SK-N-SH (cell line): ENCODE results near the gene RHEBL1. TPM values are rescaled to one million over a fixed set of nuclear protein-coding genes. Genes with fewer than 3 reads are reported as not detected.

Experiments used
- CTCF ChIA-PET: fragments of 300-600, 350-600 bp; formaldehyde crosslinking; extraction: SDS; loops from one replicate; lab custom pipeline; 2021; lab: Yijun Ruan, JAX
- POLR2A ChIA-PET: fragments of 350-600 bp; sonication (Branson Sonifier 250); formaldehyde crosslinking; extraction: SDS; loops from one replicate; lab custom pipeline; 2020; ENCODE audit warnings: antibody characterized with exemption, inconsistent platforms; lab: Yijun Ruan, JAX
- DNase-seq: peaks from one replicate; pipeline ENCODE4 v3.0.0; 2012
- H2AFZ ChIP-seq: fragments of 200-600 bp; sonication (generic); 2 replicates; pipeline ENCODE4 v1.8.1; 2016; ENCODE audit warnings: antibody characterized with exemption, mild to moderate bottlenecking, low read depth
- H3F3A ChIP-seq: fragments of 200-600 bp; sonication (generic); replicated peaks from 2 replicates; pipeline ENCODE3; 2016; ENCODE audit warnings: antibody characterized with exemption, mild to moderate bottlenecking; ENCODE audit not compliant: insufficient read depth
- H3K27ac ChIP-seq, 2 experiments: fragments of 200-500 bp in 1 of 2; fragments of 200-600 bp in 1 of 2; sonication (Bioruptor generic) in 1 of 2; sonication (generic), shearing (Covaris generic) in 1 of 2; 2 replicates each; pipeline versions ENCODE4 v1.5.1 to v1.6.1; 2014 to 2016; ENCODE audit warnings: low read depth in 2 of 2, inconsistent platforms in 1 of 2, low read length in 1 of 2, mild to moderate bottlenecking in 1 of 2, mixed read lengths in 1 of 2
- H3K27me3 ChIP-seq: fragments of 200-600 bp; sonication (generic), shearing (Covaris generic); 2 replicates; pipeline ENCODE4 v1.6.1; 2016; ENCODE audit warnings: mixed run types; ENCODE audit not compliant: insufficient read depth
- H3K36me3 ChIP-seq, 2 experiments: fragments of 200-500 bp in 1 of 2; fragments of 200-600 bp in 1 of 2; sonication (Bioruptor generic) in 1 of 2; sonication (generic) in 1 of 2; replicated peaks in 1 of 2; 2 replicates each; pipeline versions ENCODE3 to v1.5.1; 2014 to 2016; ENCODE audit warnings: low read length in 1 of 2, mild to moderate bottlenecking in 1 of 2; ENCODE audit not compliant: insufficient read depth in 2 of 2, control insufficient read depth in 1 of 2
- H3K4me1 ChIP-seq, 2 experiments: fragments of 200-500 bp in 1 of 2; fragments of 200-600 bp in 1 of 2; sonication (Bioruptor generic) in 1 of 2; sonication (generic), shearing (Covaris generic) in 1 of 2; 2 replicates each; pipeline versions ENCODE4 v1.5.1 to v1.6.1; 2014 to 2016; ENCODE audit warnings: low read depth in 1 of 2, low read length in 1 of 2, mixed run types in 1 of 2; ENCODE audit not compliant: insufficient read depth in 2 of 2, control insufficient read depth in 1 of 2
- H3K4me2 ChIP-seq: fragments of 200-600 bp; sonication (generic), shearing (Covaris generic); 2 replicates; pipeline ENCODE4 v1.6.1; 2017; ENCODE audit warnings: mixed run types
- H3K4me3 ChIP-seq, 2 experiments: fragments of 200-500 bp in 1 of 2; fragments of 200-600 bp in 1 of 2; sonication (Bioruptor generic) in 1 of 2; sonication (generic), shearing (Covaris generic) in 1 of 2; 2 replicates each; pipeline versions ENCODE4 v1.5.1 to v1.8.1; 2014 to 2016; ENCODE audit warnings: low read depth in 2 of 2, inconsistent platforms in 1 of 2, low read length in 1 of 2, mild to moderate bottlenecking in 1 of 2, mixed read lengths in 1 of 2, moderate library complexity in 1 of 2
- H3K79me2 ChIP-seq: fragments of 200-600 bp; sonication (generic); 2 replicates; pipeline ENCODE4 v1.8.1; 2017; ENCODE audit warnings: mild to moderate bottlenecking; ENCODE audit not compliant: insufficient read depth
- H3K9ac ChIP-seq: fragments of 200-600 bp; sonication (generic); 2 replicates; pipeline ENCODE4 v1.6.1; 2017; ENCODE audit warnings: mixed run types
- H3K9me2 ChIP-seq: fragments of 200-600 bp; sonication (generic); 2 replicates; pipeline ENCODE4 v1.6.1; 2017; ENCODE audit warnings: mixed run types
- H3K9me3 ChIP-seq: fragments of 200-600 bp; sonication (generic); 2 replicates; pipeline ENCODE4 v1.6.1; 2017; ENCODE audit warnings: mixed run types, mild to moderate bottlenecking, moderate library complexity
- H4K20me1 ChIP-seq: fragments of 200-600 bp; sonication (generic); 2 replicates; pipeline ENCODE4 v1.6.1; 2017; ENCODE audit warnings: mild to moderate bottlenecking, mixed run types; ENCODE audit not compliant: insufficient read depth
- ELF1 ChIP-seq: IDR thresholded peaks from 2 replicates; pipeline ENCODE4 v1.4.0; 2012
- EP300 ChIP-seq, 2 experiments: IDR thresholded peaks; 2 replicates each; pipeline versions ENCODE4 v1.4.0 to v1.6.1; 2012; ENCODE audit warnings: borderline replicate concordance in 1 of 2, low read depth in 1 of 2, low read length in 1 of 2
- EZH2phosphoT487 ChIP-seq: fragments of 200-600 bp; sonication (generic); IDR thresholded peaks from 2 replicates; pipeline ENCODE4 v1.6.1; 2017; ENCODE audit warnings: low read depth, mixed run types, mild to moderate bottlenecking, antibody characterized with exemption, moderate library complexity, borderline replicate concordance
- FOSL2 ChIP-seq: IDR thresholded peaks from 2 replicates; pipeline ENCODE4 v1.4.0; 2012; ENCODE audit warnings: low read depth, mild to moderate bottlenecking, moderate library complexity, borderline replicate concordance
- FOXJ3 ChIP-seq: sonication (generic); formaldehyde crosslinking; IDR thresholded peaks from 2 replicates; pipeline ENCODE4 v1.5.1; 2020; ENCODE audit warnings: mild to moderate bottlenecking, missing genetic modification reagents
- GABPA ChIP-seq: IDR thresholded peaks from 2 replicates; pipeline ENCODE4 v1.4.0; 2012; ENCODE audit warnings: low read depth, mild to moderate bottlenecking
- GATA2 ChIP-seq: sonication (generic); formaldehyde crosslinking; IDR thresholded peaks from 2 replicates; pipeline ENCODE4 v1.5.0; 2020; ENCODE audit warnings: mild to moderate bottlenecking, missing genetic modification reagents
- JUND ChIP-seq: IDR thresholded peaks from 2 replicates; pipeline ENCODE4 v1.4.0; 2012
- MAX ChIP-seq: IDR thresholded peaks from 2 replicates; pipeline ENCODE4 v1.4.0; 2012; ENCODE audit warnings: low read depth
- MEF2A ChIP-seq: IDR thresholded peaks from 2 replicates; pipeline ENCODE4 v1.4.0; 2012; ENCODE audit warnings: low read depth, borderline replicate concordance
- NFIC ChIP-seq: IDR thresholded peaks from 2 replicates; pipeline ENCODE4 v1.4.0; 2012; ENCODE audit warnings: borderline replicate concordance
- NRF1 ChIP-seq: IDR thresholded peaks from 2 replicates; pipeline ENCODE4 v1.6.1; 2012; ENCODE audit warnings: low read depth, mild to moderate bottlenecking, low read length
- PBX3 ChIP-seq: IDR thresholded peaks from 2 replicates; pipeline ENCODE4; 2012
- RAD21 ChIP-seq: IDR thresholded peaks from 2 replicates; pipeline ENCODE4 v1.6.1; 2012; ENCODE audit warnings: mild to moderate bottlenecking, low read length
- SIN3A ChIP-seq: IDR thresholded peaks from 2 replicates; pipeline ENCODE4 v1.6.1; 2012; ENCODE audit warnings: low read depth, mild to moderate bottlenecking, low read length, moderate library complexity, borderline replicate concordance
- SMC3 ChIP-seq: IDR thresholded peaks from 2 replicates; pipeline ENCODE4 v1.6.1; 2012; ENCODE audit warnings: low read depth, low read length, improper control_type of control experiment
- TAF1 ChIP-seq: IDR thresholded peaks from 2 replicates; pipeline ENCODE4 v1.6.1; 2012; ENCODE audit warnings: low read depth, mild to moderate bottlenecking, low read length, moderate library complexity, borderline replicate concordance
- TCF12 ChIP-seq: IDR thresholded peaks from 2 replicates; pipeline ENCODE4 v1.4.0; 2012
- TEAD4 ChIP-seq: IDR thresholded peaks from 2 replicates; pipeline ENCODE4 v1.4.0; 2012; ENCODE audit warnings: mild to moderate bottlenecking, borderline replicate concordance; ENCODE audit not compliant: insufficient read depth
- USF2 ChIP-seq: fragments of 150-350 bp; IDR thresholded peaks from 2 replicates; pipeline ENCODE4 v1.6.1; 2017; ENCODE audit warnings: antibody characterized with exemption, low read length, low read depth, borderline replicate concordance
- YY1 ChIP-seq: IDR thresholded peaks from 2 replicates; pipeline ENCODE4 v1.4.0; 2012; ENCODE audit warnings: low read depth, mild to moderate bottlenecking
- WGBS: methylation state at CpG from one replicate; pipeline ENCODE4 v1.1.6; 2017; ENCODE audit warnings: low lambda C conversion rate; 5-methylcytosine and 5-hydroxymethylcytosine counted together
- polyA plus RNA-seq, 3 experiments: library from polyadenylated mRNA; depleted of rRNA; stranded (reverse); fragments of >200 nt; gene quantifications; 2 replicates each; pipeline ENCODE4 v1.2.3, GENCODE V29; 2012

The RHEBL1 gene
- polyA plus RNA-seq, 1 of the 3 experiments (the other 2 are of a cell fraction): 2.2 TPM

GRCh38 chr12:49050507-49051372 lies 19.0 kb downstream of the RHEBL1 start (continued):
- TF ChIP-seq ELF1 (no peak), MEF2A (no peak), EP300 (IDR thresholded peaks at IDR 0.05; ENCODE audit: borderline replicate concordance in 1 of 2, low read depth in 1 of 2, low read length in 1 of 2) (no peak)

GRCh38 chr12:49049566-49050224 lies 20.1 kb downstream of the RHEBL1 start:
- CTCF ChIA-PET: interaction anchor here (1.4 to 3.7 kb wide), 3 partner anchors 12 to 293 kb away, joined by 4 to 15 read pairs (median 6); no protein-coding TSS in a partner anchor
- H3K79me2 ChIP-seq: peaks cover 27% of the 10 kb centered on the region

GRCh38 chr12:49048953-49049352 lies 20.8 kb downstream of the RHEBL1 start:
- Histone ChIP-seq H3K9me2 (no peaks in the 10 kb centered on the region), H3K27ac (peak overlapping the region in 1 of 2 experiments; percentile 59; a peak in 1 of 4 replicates), H3K4me1 (peaks cover 0 to 7% of the 10 kb centered on the region in 2 experiments; a peak in 2 of 4 replicates), H3K4me2 (no peak overlapping the region), H3K9me3 (no peaks in the 10 kb centered on the region), H3K9ac (no peak overlapping the region), H3K4me3 (no peak overlapping the region), H2AFZ (no peak overlapping the region), H3F3A (peaks cover 4% of the 10 kb centered on the region), H3K79me2 (peaks cover 19% of the 10 kb centered on the region), H3K36me3 (peaks cover 58 to 86% of the 10 kb centered on the region in 2 experiments), H4K20me1 (peaks cover 32% of the 10 kb centered on the region), H3K27me3 (no peaks in the 10 kb centered on the region)
- ChIA-PET POLR2A (no interaction called here), CTCF (interaction anchor here (1.5 to 3.7 kb wide), 4 partner anchors 10 to 29 kb away, joined by 5 to 15 read pairs (median 6); no protein-coding TSS in a partner anchor)
- no peak for DNase-seq
- 89% methylated on average over 10 of the region's 10 CpGs for WGBS
- no peak for TF ChIP-seq GATA2 (CRISPR knock-in tag)
- no peak for TF ChIP-seq TAF1
- no peak for TF ChIP-seq FOXJ3
- no peak for TF ChIP-seq RAD21
- no peak for TF ChIP-seq USF2
- TF ChIP-seq FOSL2: no peak
- TF ChIP-seq YY1: no peak
- no peak for TF ChIP-seq SMC3
- no peak for TF ChIP-seq GABPA
- no peak for TF ChIP-seq MAX
- no peak for TF ChIP-seq SIN3A
- no peak for TF ChIP-seq TEAD4
- no peak for TF ChIP-seq EZH2phosphoT487
- no peak for TF ChIP-seq NRF1

More at GRCh38 chr12:49049566-49050224, 20.1 kb downstream of the RHEBL1 start:
- Histone ChIP-seq H3K9me3 (no peaks in the 10 kb centered on the region), H2AFZ (no peak overlapping the region), H3K9me2 (no peaks in the 10 kb centered on the region), H3K4me1 (peaks cover 0 to 7% of the 10 kb centered on the region in 2 experiments; a peak in 2 of 4 replicates), H3F3A (peaks cover 4% of the 10 kb centered on the region), H3K36me3 (peaks cover 59 to 86% of the 10 kb centered on the region in 2 experiments), H3K9ac (no peak overlapping the region), H4K20me1 (peaks cover 39% of the 10 kb centered on the region), H3K27me3 (no peaks in the 10 kb centered on the region), H3K4me2 (peak overlapping the region; percentile 42; the same call in 1 of the 2 replicates), H3K27ac (peak overlapping the region in 1 of 2 experiments; percentile 59; a peak in 2 of 4 replicates), H3K4me3 (no peak overlapping the region)
- WGBS: 51% methylated on average over 15 of the region's 20 CpGs
- TF ChIP-seq PBX3 (no peak), NFIC (peak; percentile 25; the same call in 1 of the 2 replicates), JUND (peak; percentile 87), TCF12 (no peak), FOSL2 (peak; percentile 95)
- no peak for DNase-seq
- POLR2A ChIA-PET: no interaction called here
